ENCODE results near the gene CCDC60.

The CCDC60 gene

GRCh38 chr12:119373001-119373400, 38.5 kb downstream of the CCDC60 start:
- ChIA-PET POLR2A (no interaction called here), CTCF (interaction anchor here (0.6 kb wide), 1 partner anchor 139 kb away, joined by 3 read pairs; no protein-coding TSS in a partner anchor)
- TF ChIP-seq NFRKB (IDR thresholded peaks at IDR 0.05): no peak
- DNase-seq (ENCODE audit: extremely low spot score): no peak

DNA sequence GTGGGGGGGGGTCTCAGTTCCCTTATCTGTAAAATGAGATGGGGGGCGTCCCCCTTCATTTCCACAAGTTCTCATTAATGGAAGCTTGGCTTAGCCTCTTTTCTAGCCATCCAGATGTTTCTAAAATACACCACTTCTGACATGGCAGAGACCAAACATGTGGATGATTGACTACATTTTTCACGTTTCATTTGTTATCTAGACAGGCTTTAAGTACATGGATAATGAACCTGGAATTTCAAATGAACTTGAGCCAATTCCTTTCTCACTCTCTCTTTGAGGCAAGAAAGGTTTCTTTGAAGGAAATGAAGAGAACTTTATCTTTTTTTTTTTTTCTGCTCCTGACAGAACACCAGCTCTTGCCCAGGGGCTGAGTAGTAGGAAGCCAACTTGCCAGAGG, 39.1 kb downstream of the CCDC60 start:
- TF ChIP-seq BHLHE40 (IDR thresholded peaks at IDR 0.05; ENCODE audit: borderline replicate concordance): no peak
- TF ChIP-seq PKNOX1 (IDR thresholded peaks at IDR 0.05): no peak
- no peak for TF ChIP-seq CTBP1 (IDR thresholded peaks at IDR 0.05; ENCODE audit: borderline replicate concordance)
- no peak for TF ChIP-seq SP1 (IDR thresholded peaks at IDR 0.05)
- TF ChIP-seq FOXA1 (IDR thresholded peaks at IDR 0.05): no peak
- TF ChIP-seq NFRKB (IDR thresholded peaks at IDR 0.05): no peak
- no peak for TF ChIP-seq FOXM1 (IDR thresholded peaks at IDR 0.05; ENCODE audit: borderline replicate concordance)
- no peak for TF ChIP-seq ELF4 (IDR thresholded peaks at IDR 0.05)
- no peak for TF ChIP-seq SUZ12 (IDR thresholded peaks at IDR 0.05)
- no peak for TF ChIP-seq L3MBTL2 (conservative IDR thresholded peaks at IDR 0.05)
- TF ChIP-seq ARNT (IDR thresholded peaks at IDR 0.05): no peak
- no peak for TF ChIP-seq FOXK2 (IDR thresholded peaks at IDR 0.05)
- TF ChIP-seq TARDBP (IDR thresholded peaks at IDR 0.05): no peak
- TF ChIP-seq HDGF (IDR thresholded peaks at IDR 0.05; ENCODE audit: borderline replicate concordance): no peak
- no peak for TF ChIP-seq ZNF384 (IDR thresholded peaks at IDR 0.05)
- no peak for TF ChIP-seq LEF1 (IDR thresholded peaks at IDR 0.05; ENCODE audit: borderline replicate concordance)
- DNase-seq (ENCODE audit: extremely low spot score): no peak
- ChIA-PET POLR2A (no interaction called here), CTCF (no interaction called here)

- ChIA-PET POLR2A (no interaction called here), CTCF (no interaction called here)
- DNase-seq (ENCODE audit: extremely low spot score): no peak
- TF ChIP-seq ARNT (IDR thresholded peaks at IDR 0.05) (no peak), ELF4 (IDR thresholded peaks at IDR 0.05) (no peak), FOXM1 (IDR thresholded peaks at IDR 0.05; ENCODE audit: borderline replicate concordance) (no peak), SP1 (IDR thresholded peaks at IDR 0.05) (no peak)
These were observed 40.1 kb downstream of the CCDC60 start for GRCh38 chr12:119374635-119375034.

DNA sequence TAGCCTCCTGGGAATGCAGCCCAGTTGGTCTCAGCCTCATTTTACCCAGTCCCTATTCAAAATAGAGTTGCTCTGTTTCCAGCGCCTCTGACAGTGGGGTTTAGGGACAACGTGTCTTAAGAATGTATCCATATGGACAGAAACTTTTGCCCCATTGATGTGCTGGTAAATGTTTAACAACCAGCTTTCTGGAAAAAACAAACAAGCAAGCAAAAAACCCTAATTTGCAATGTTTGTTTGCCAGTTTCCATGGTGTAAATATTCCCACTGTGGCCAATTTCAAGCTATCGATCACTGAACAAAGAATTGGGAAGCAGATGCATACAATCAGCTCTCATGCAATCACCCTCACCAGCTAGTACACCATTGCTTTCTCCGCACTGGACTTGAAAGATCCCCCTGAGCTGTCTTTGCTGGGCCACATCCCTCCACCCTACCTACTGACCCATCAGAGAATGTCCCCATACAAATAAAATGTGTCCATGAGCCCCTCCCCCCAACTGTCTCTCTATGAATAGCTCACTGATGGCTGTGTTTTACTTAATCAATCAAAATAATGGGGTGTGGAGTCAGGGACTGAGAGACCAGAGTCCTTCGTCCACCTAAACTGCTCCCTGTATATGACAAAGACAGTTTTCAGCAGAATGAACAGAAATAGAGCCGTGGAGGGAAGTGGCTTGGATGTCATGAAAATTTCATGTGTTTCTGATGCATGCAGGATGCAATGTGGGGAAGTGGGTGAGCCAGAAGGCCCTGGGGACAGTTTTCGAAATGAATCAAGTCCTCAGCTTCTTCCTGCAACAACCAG, 40.8 kb downstream of the CCDC60 start:
- TF ChIP-seq TARDBP (IDR thresholded peaks at IDR 0.05) (no peak), CTBP1 (IDR thresholded peaks at IDR 0.05; ENCODE audit: borderline replicate concordance) (no peak), LEF1 (IDR thresholded peaks at IDR 0.05; ENCODE audit: borderline replicate concordance) (no peak), ARNT (IDR thresholded peaks at IDR 0.05) (no peak)
- no peak for DNase-seq (ENCODE audit: extremely low spot score)
- ChIA-PET CTCF (no interaction called here), POLR2A (no interaction called here)

GRCh38 chr12:119375883-119376190, 41.3 kb downstream of the CCDC60 start:
- ChIA-PET POLR2A (no interaction called here), CTCF (no interaction called here)
- DNase-seq (ENCODE audit: extremely low spot score): no peak
- no peak for TF ChIP-seq TARDBP (IDR thresholded peaks at IDR 0.05)
- no peak for TF ChIP-seq ZNF384 (IDR thresholded peaks at IDR 0.05)
- no peak for TF ChIP-seq SUZ12 (IDR thresholded peaks at IDR 0.05)
- no peak for TF ChIP-seq FOXM1 (IDR thresholded peaks at IDR 0.05; ENCODE audit: borderline replicate concordance)
- TF ChIP-seq HDGF (IDR thresholded peaks at IDR 0.05; ENCODE audit: borderline replicate concordance): no peak

GRCh38 chr12:119378903-119379302, 44.4 kb downstream of the CCDC60 start:
- no peak for DNase-seq (ENCODE audit: extremely low spot score)
- TF ChIP-seq FOXK2 (IDR thresholded peaks at IDR 0.05) (no peak), HDGF (IDR thresholded peaks at IDR 0.05; ENCODE audit: borderline replicate concordance) (no peak), PKNOX1 (IDR thresholded peaks at IDR 0.05) (no peak), ZNF384 (IDR thresholded peaks at IDR 0.05) (no peak), FOXA1 (IDR thresholded peaks at IDR 0.05) (no peak), CTBP1 (IDR thresholded peaks at IDR 0.05; ENCODE audit: borderline replicate concordance) (no peak), FOXM1 (IDR thresholded peaks at IDR 0.05; ENCODE audit: borderline replicate concordance) (no peak)
- POLR2A ChIA-PET: no interaction called here
- CTCF ChIA-PET: no interaction called here

- TF ChIP-seq CTBP1 (IDR thresholded peaks at IDR 0.05; ENCODE audit: borderline replicate concordance) (no peak), TARDBP (IDR thresholded peaks at IDR 0.05) (no peak), NFRKB (IDR thresholded peaks at IDR 0.05) (no peak), ELF4 (IDR thresholded peaks at IDR 0.05) (no peak), FOXK2 (IDR thresholded peaks at IDR 0.05) (no peak), L3MBTL2 (conservative IDR thresholded peaks at IDR 0.05) (no peak), FOXM1 (IDR thresholded peaks at IDR 0.05; ENCODE audit: borderline replicate concordance) (no peak), SUZ12 (IDR thresholded peaks at IDR 0.05) (no peak), SP1 (IDR thresholded peaks at IDR 0.05) (no peak), ZNF384 (IDR thresholded peaks at IDR 0.05) (no peak), HDGF (IDR thresholded peaks at IDR 0.05; ENCODE audit: borderline replicate concordance) (no peak), LEF1 (IDR thresholded peaks at IDR 0.05; ENCODE audit: borderline replicate concordance) (no peak), FOXA1 (IDR thresholded peaks at IDR 0.05) (no peak), PKNOX1 (IDR thresholded peaks at IDR 0.05) (no peak)
- no peak for DNase-seq (ENCODE audit: extremely low spot score)
- ChIA-PET POLR2A (no interaction called here), CTCF (no interaction called here)
These were observed 47.1 kb downstream of the CCDC60 start for GRCh38 chr12:119381471-119382235.
